GM12878 (cell line): ENCODE measurements around the gene FSTL4. TPM values are rescaled to one million over a fixed set of nuclear protein-coding genes. Genes with fewer than 3 reads are reported as not detected.

Experiments
- ATAC-seq: fragments of 200-7000 bp; cut with Tn5 transposase; 3 replicates; pipeline ENCODE4 v1.9.1; 2020; ENCODE audit warnings: mild to moderate bottlenecking, moderate library complexity
- BruUV-seq: library from RNA; stranded (reverse); fragments of 400-500 nt; replicated peaks from 2 replicates; lab custom pipeline; 2021; lab: Mats Ljungman, UMichigan
- CTCF ChIA-PET: fragments of 300-600 bp; sonication (Branson Sonifier 250); formaldehyde crosslinking; extraction: SDS; loops from one replicate; lab custom pipeline; 2021; ENCODE audit warnings: inconsistent platforms; lab: Yijun Ruan, JAX
- POLR2A ChIA-PET: fragments of 350-600 bp; formaldehyde crosslinking; extraction: SDS; loops from one replicate; lab custom pipeline; 2021; ENCODE audit warnings: inconsistent platforms; lab: Charles Lee
- RAD21 ChIA-PET: fragments of 300-600 bp; sonication (Branson Sonifier 250); formaldehyde crosslinking; loops from one replicate; lab custom pipeline; 2023; ENCODE audit warnings: antibody characterized with exemption; ENCODE audit not compliant: unreplicated experiment; lab: Charles Lee
- SMC1A ChIA-PET: fragments of 300-600 bp; sonication (Branson Sonifier 250); formaldehyde crosslinking; loops from one replicate; lab custom pipeline; 2023; ENCODE audit not compliant: unreplicated experiment, uncharacterized antibody; lab: Charles Lee
- DNase-seq: peaks from one replicate; pipeline ENCODE4 v3.0.0-alpha.2; 2011; ENCODE audit warnings: low read depth, low spot score
- FAIRE-seq: peaks from 3 replicates; lab custom pipeline; 2011; peaks lifted over from hg19 to GRCh38; lab: Jason Lieb, UNC
- H2AFZ ChIP-seq: 2 replicates; pipeline ENCODE4 v1.6.0; 2011; ENCODE audit warnings: low read depth, low read length, control low read depth; ENCODE audit not compliant: control insufficient read depth
- H3K27ac ChIP-seq: 2 replicates; pipeline ENCODE4 v1.5.1; 2011; ENCODE audit warnings: control low read depth; ENCODE audit not compliant: control insufficient read depth, insufficient read depth
- H3K27me3 ChIP-seq, 2 experiments: replicated peaks in 1 of 2; 2 replicates each; pipeline versions ENCODE4 v1.6.0 to v1.6.1; 2011; ENCODE audit warnings: low read length in 1 of 2; ENCODE audit not compliant: control insufficient read depth in 2 of 2, insufficient read depth in 2 of 2
- H3K36me3 ChIP-seq, 2 experiments: 2 replicates each; pipeline ENCODE4 v1.5.1; 2011; ENCODE audit warnings: low read length in 1 of 2; ENCODE audit not compliant: control insufficient read depth in 2 of 2, insufficient read depth in 2 of 2
- H3K4me1 ChIP-seq: 2 replicates; pipeline ENCODE4 v1.6.1; 2011; ENCODE audit warnings: mild to moderate bottlenecking, low read length, moderate library complexity, mixed read lengths; ENCODE audit not compliant: control insufficient read depth, insufficient read depth
- H3K4me2 ChIP-seq: 2 replicates; pipeline ENCODE4 v1.6.0; 2011; ENCODE audit warnings: control low read depth; ENCODE audit not compliant: control insufficient read depth, insufficient read depth
- H3K4me3 ChIP-seq: fragments of 200-600 bp; sonication (generic); 2 replicates; pipeline ENCODE4 v1.5.1; 2016
- H3K79me2 ChIP-seq: 2 replicates; pipeline ENCODE4 v1.6.0; 2011; ENCODE audit warnings: low read length; ENCODE audit not compliant: control insufficient read depth, insufficient read depth
- H3K9ac ChIP-seq: 2 replicates; pipeline ENCODE4 v1.8.0; 2011; ENCODE audit warnings: low read length, control low read depth, mixed read lengths; ENCODE audit not compliant: control insufficient read depth, insufficient read depth
- H3K9me3 ChIP-seq: replicated peaks from 3 replicates; pipeline ENCODE4 v1.5.1; 2011; ENCODE audit warnings: mild to moderate bottlenecking, low read length; ENCODE audit not compliant: control insufficient read depth, insufficient read depth
- H4K20me1 ChIP-seq: 2 replicates; pipeline ENCODE4 v1.6.0; 2011; ENCODE audit not compliant: control insufficient read depth, insufficient read depth
- BHLHE40 ChIP-seq, 2 experiments: fragments of 450-650 bp in 1 of 2; IDR thresholded peaks; 2 replicates each; pipeline ENCODE4 v1.6.1; 2011 to 2017; ENCODE audit warnings: low read depth in 2 of 2, borderline replicate concordance in 1 of 2, improper control_type of control experiment in 1 of 2, low read length in 1 of 2, mild to moderate bottlenecking in 1 of 2
- BMI1 ChIP-seq: fragments of 450-650 bp; IDR thresholded peaks from 2 replicates; pipeline ENCODE4 v1.6.1; 2016; ENCODE audit warnings: mild to moderate bottlenecking, moderate library complexity, borderline replicate concordance
- CBX5 ChIP-seq: sonication (generic); IDR thresholded peaks from 2 replicates; pipeline ENCODE4 v1.6.1; 2016; ENCODE audit warnings: low read depth, moderate library complexity, mild to moderate bottlenecking, inconsistent platforms
- ETV6 ChIP-seq, 2 experiments: fragments of 450-650 bp in 1 of 2; IDR thresholded peaks in 1 of 2; conservative IDR thresholded peaks in 1 of 2; 2 replicates each; pipeline ENCODE4 v1.6.1; 2014; ENCODE audit warnings: antibody characterized with exemption in 1 of 2, borderline replicate concordance in 1 of 2, low read depth in 1 of 2, mild to moderate bottlenecking in 1 of 2, moderate library complexity in 1 of 2
- IKZF2 ChIP-seq, 2 experiments: fragments of 450-650 bp; IDR thresholded peaks; 2 replicates each; pipeline ENCODE4 v1.6.1; 2017; ENCODE audit warnings: mild to moderate bottlenecking in 2 of 2, moderate library complexity in 2 of 2
- NR2C1 ChIP-seq: fragments of 450-650 bp; IDR thresholded peaks from 2 replicates; pipeline ENCODE4 v1.6.1; 2017; ENCODE audit warnings: antibody characterized with exemption, mild to moderate bottlenecking, moderate library complexity
- SMARCA5 ChIP-seq: fragments of 450-650 bp; IDR thresholded peaks from 2 replicates; pipeline ENCODE4 v1.6.1; 2017; ENCODE audit warnings: mild to moderate bottlenecking
- SPI1 ChIP-seq: IDR thresholded peaks from 2 replicates; pipeline ENCODE4 v1.6.1; 2011; ENCODE audit warnings: low read depth, mild to moderate bottlenecking, low read length, moderate library complexity, borderline replicate concordance; ENCODE audit not compliant: insufficient read depth
- YY1 ChIP-seq: IDR thresholded peaks from 2 replicates; pipeline ENCODE4 v1.6.1; 2011; ENCODE audit warnings: low read depth, mild to moderate bottlenecking, low read length
- WGBS: methylation state at CpG from one replicate; pipeline ENCODE4 v1.1.6; 2016; ENCODE audit warnings: low lambda C conversion rate; ENCODE audit not compliant: insufficient replicate concordance, insufficient coverage; ENCODE audit errors: missing lambda C conversion rate; 5-methylcytosine and 5-hydroxymethylcytosine counted together
- in situ Hi-C: fragments of 300-500 bp; cut with MboI; formaldehyde crosslinking; loops from 9 replicates; pipeline ENCODE4 v1.14.3; 2018; ENCODE audit warnings: mixed read lengths
- intact Hi-C: fragments of 100-400 bp; cut with micrococcal nuclease; formaldehyde crosslinking; loops from one replicate; pipeline ENCODE4 v1.14.2; 2022; ENCODE audit not compliant: unreplicated experiment
- polyA plus RNA-seq, 11 experiments: library from polyadenylated mRNA; depleted of rRNA in 4 of 11; unstranded in 6 of 11; stranded (reverse) in 5 of 11; fragments of >200 nt; fragmentation: Nextera tagmentation in 4 of 11; fragmentation: Illumina TruSeq in 1 of 11; extraction: Ambion mirVana in 4 of 11; extraction: Trizol in 1 of 11; gene quantifications; 1 replicate in 1 of 11; 2 replicates in 10 of 11; pipeline versions ENCODE4 v1.2.1 to v1.2.3, GENCODE V29; 2011 to 2016; ENCODE audit warnings: inconsistent platforms in 2 of 11, missing spikeins in 2 of 11, low read depth in 1 of 11
- total RNA-seq, 4 experiments: library from RNA; depleted of rRNA in 3 of 4; stranded (reverse); fragments of >200 nt in 3 of 4; fragmentation: Illumina TruSeq in 1 of 4; extraction: Trizol in 1 of 4; gene quantifications; 2 replicates each; pipeline versions ENCODE4 v1.2.1 to v1.2.3, GENCODE V29; 2013 to 2021
- TF ChIP-seq, protein P1 (sequence below): fragments of 450-650 bp; conservative IDR thresholded peaks from 2 replicates; pipeline ENCODE4 v1.6.1; 2017; ENCODE audit warnings: mild to moderate bottlenecking, moderate library complexity

FSTL4 gene
- total and polyA plus RNA-seq, 10 of the 15 experiments (the other 5 are each of a cell fraction or from before 2014, with no cell fraction given): 0.01 to 0.79 (median 0.21) TPM; not detected in 6

DNA sequence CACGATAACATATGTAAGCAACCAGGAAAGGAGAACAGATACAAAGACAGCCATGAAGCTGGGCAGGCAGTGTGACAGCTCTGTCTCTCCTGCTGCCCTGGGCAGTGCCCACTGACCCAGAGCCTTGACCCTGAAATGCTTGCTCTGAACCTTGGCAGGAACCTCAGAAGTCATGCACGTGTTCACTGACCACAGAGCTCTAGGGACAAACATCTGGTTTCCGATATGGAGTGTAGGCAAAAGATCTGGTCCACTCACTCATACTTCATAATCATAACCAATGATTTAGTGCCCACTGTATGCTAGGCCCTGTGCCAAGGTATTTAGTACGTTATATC, 102.6 kb downstream of the FSTL4 start:
- POLR2A ChIA-PET: no interaction called here
- no peaks in the 10 kb centered on the region for H3K27me3 ChIP-seq
- DNase-seq (no peak), ATAC-seq (peak; percentile 51), FAIRE-seq (no peak)
- CTCF ChIA-PET: interaction anchor here (1.3 kb wide), 1 partner anchor 86 kb away, joined by 3 read pairs; no protein-coding TSS in a partner anchor
- H4K20me1 ChIP-seq: no peaks in the 10 kb centered on the region
- in situ Hi-C loops (no loop called here), intact Hi-C loops (no loop called here)
- H3K4me2 ChIP-seq: no peak overlapping the region
- no TSS peak for BruUV-seq
- H3K9me3 ChIP-seq: no peaks in the 10 kb centered on the region
- H3K9ac ChIP-seq: no peak overlapping the region
- SMC1A ChIA-PET: interaction anchor here (0.9 kb wide), 1 partner anchor 10 kb away, joined by 4 read pairs; no protein-coding TSS in a partner anchor
- no peak overlapping the region for H3K27ac ChIP-seq
- no peaks in the 10 kb centered on the region for H3K4me1 ChIP-seq
- no peaks in the 10 kb centered on the region for H3K79me2 ChIP-seq
- RAD21 ChIA-PET: no interaction called here
- TF ChIP-seq BHLHE40 (IDR thresholded peaks at IDR 0.05; ENCODE audit: borderline replicate concordance in 1 of 2, low read depth in 2 of 2, low read length in 1 of 2) (peak in 1 of 2 experiments; percentile 30; a peak in 1 of 4 replicates), IKZF2 (IDR thresholded peaks at IDR 0.05) (no peak), CBX5 (no peak), SPI1 (no peak)
- no peak overlapping the region for H2AFZ ChIP-seq
- H3K36me3 ChIP-seq: no peaks in the 10 kb centered on the region
- WGBS: 19% methylated on average over 4 of the region's 4 CpGs
- H3K4me3 ChIP-seq: no peak overlapping the region

DNA sequence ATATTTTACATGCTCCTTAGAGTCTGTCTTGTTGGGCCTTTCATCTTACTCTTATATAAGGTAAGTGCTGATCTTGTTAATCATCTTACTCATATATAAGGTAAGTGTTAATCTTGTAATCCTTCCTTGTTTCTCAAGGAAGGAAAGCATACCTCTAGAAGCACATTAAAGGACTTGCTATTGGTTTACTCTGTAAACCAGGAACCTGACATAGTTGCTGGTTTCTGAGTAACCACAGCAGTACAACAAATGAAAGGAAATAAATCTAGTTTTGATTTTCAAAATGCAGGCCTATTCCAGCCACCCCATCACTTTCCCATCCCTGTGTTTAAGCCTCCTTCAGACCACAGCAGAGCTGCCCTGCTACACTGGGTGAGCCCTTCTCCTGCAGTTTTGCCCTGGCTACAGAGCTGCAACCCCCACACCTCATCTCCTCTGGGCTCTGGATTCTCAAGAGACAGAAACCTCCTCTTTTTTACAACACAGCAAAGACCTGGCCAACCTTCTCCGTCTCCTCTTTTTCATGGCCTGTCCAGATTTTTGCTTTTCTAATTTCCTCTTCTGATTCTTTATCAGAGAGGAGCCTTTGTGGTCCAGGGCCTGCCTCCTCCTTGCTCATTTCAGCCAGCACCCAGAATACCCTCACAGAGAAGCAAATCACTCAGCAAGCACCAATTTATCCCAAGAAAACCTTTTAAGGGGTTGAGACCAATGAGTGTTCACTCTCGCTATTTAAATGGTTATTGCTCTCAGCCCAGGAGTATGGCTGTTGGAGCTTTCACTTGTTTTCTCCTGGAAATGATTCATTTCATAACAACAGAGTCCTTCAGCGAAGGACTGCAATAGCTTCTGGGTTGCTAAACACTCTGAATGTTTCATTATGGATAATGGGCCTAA, 103.2 kb downstream of the FSTL4 start:
- ChIA-PET RAD21 (no interaction called here), POLR2A (no interaction called here), CTCF (no interaction called here), SMC1A (no interaction called here)
- no peak for DNase-seq
- no peaks in the 10 kb centered on the region for H3K79me2 ChIP-seq
- no peak overlapping the region for H3K4me3 ChIP-seq
- no peak overlapping the region for H3K4me2 ChIP-seq
- intact Hi-C loops (no loop called here), in situ Hi-C loops (no loop called here)
- no peaks in the 10 kb centered on the region for H4K20me1 ChIP-seq
- no peaks in the 10 kb centered on the region; a peak in 1 of 4 replicates for H3K27me3 ChIP-seq
- BruUV-seq: no TSS peak
- H3K9me3 ChIP-seq: no peaks in the 10 kb centered on the region
- H3K36me3 ChIP-seq: no peaks in the 10 kb centered on the region
- H3K27ac ChIP-seq: no peak overlapping the region
- H2AFZ ChIP-seq: no peak overlapping the region
- ATAC-seq: peak; percentile 33; the same call in 2 of the 3 replicates
- TF ChIP-seq, protein P1, sequence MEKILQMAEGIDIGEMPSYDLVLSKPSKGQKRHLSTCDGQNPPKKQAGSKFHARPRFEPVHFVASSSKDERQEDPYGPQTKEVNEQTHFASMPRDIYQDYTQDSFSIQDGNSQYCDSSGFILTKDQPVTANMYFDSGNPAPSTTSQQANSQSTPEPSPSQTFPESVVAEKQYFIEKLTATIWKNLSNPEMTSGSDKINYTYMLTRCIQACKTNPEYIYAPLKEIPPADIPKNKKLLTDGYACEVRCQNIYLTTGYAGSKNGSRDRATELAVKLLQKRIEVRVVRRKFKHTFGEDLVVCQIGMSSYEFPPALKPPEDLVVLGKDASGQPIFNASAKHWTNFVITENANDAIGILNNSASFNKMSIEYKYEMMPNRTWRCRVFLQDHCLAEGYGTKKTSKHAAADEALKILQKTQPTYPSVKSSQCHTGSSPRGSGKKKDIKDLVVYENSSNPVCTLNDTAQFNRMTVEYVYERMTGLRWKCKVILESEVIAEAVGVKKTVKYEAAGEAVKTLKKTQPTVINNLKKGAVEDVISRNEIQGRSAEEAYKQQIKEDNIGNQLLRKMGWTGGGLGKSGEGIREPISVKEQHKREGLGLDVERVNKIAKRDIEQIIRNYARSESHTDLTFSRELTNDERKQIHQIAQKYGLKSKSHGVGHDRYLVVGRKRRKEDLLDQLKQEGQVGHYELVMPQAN: no peak
- TF ChIP-seq SMARCA5: no peak
- no peak for TF ChIP-seq ETV6 (conservative IDR thresholded peaks at IDR 0.05 in 1 of 2, IDR thresholded peaks at IDR 0.05 in 1 of 2; ENCODE audit: borderline replicate concordance in 1 of 2, low read depth in 1 of 2)
- TF ChIP-seq NR2C1: no peak
- no peak for TF ChIP-seq YY1
- TF ChIP-seq BMI1: no peak
- 77% methylated on average over 3 of the region's 3 CpGs for WGBS
- no peak overlapping the region for H3K9ac ChIP-seq
- no peak for FAIRE-seq
- no peaks in the 10 kb centered on the region for H3K4me1 ChIP-seq
